ENCODE results near the gene TPRN.

TPRN gene

DNA sequence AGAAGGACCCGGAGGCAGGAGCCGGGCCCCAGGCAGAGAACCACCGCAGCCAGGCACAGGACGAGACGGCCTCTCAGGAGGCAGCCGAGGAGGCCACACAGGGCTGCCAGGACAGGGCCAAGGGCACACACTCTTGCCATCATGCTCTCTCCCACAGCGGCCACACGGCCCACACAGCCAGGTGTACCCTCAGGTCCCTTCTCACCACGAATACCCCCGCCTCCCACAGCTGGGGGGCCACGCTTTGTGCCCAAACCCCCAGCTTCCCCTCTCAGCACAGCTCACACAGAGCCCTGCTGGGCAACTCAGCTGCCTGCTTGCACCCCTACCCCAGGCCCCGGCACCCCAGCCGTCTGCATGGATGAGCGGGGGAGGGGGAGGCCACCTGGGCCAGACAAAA lies 6.8 kb downstream of the TPRN start:
- H3K27me3 ChIP-seq (ENCODE audit: control insufficient read depth, insufficient read depth, low read length), result no peaks in the 10 kb centered on the region
- H3K4me3 ChIP-seq (ENCODE audit: low read depth, low read length), result no peak overlapping the region
- peaks cover 4% of the 10 kb centered on the region for H3K4me1 ChIP-seq (ENCODE audit: control insufficient read depth, insufficient read depth, low read length)
- peaks cover 14% of the 10 kb centered on the region for H3K36me3 ChIP-seq (ENCODE audit: control insufficient read depth, insufficient read depth, low read length)
- H3K9ac ChIP-seq (ENCODE audit: low read depth, low read length), result no peak overlapping the region
- no peaks in the 10 kb centered on the region for H3K9me3 ChIP-seq (ENCODE audit: control insufficient read depth, insufficient read depth, low read length)

DNA sequence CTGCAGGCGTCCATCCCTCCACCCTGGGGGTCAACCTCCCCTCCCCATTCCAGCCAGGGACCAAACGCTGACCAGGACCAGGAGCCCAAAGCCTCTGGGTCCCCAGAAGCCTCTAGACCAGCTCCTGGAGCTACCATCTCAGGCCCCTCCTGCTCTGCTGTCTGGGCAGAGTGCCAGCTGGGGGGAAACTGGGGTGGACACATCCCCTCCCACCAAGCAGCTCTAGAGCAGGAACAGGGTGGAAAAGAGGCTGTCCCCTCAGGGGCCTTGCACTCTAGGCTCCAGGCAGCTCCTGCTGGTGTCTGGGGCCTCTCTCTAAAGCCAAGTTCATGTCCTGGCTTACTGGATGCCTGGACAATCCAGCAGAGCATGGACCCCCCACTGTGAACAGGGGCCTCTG lies 7.7 kb downstream of the TPRN start:
- Histone ChIP-seq H3K4me3 (ENCODE audit: low read depth, low read length) (no peak overlapping the region), H3K4me1 (ENCODE audit: control insufficient read depth, insufficient read depth, low read length) (peaks cover 4% of the 10 kb centered on the region), H3K36me3 (ENCODE audit: control insufficient read depth, insufficient read depth, low read length) (peaks cover 14% of the 10 kb centered on the region), H3K9me3 (ENCODE audit: control insufficient read depth, insufficient read depth, low read length) (no peaks in the 10 kb centered on the region), H3K27me3 (ENCODE audit: control insufficient read depth, insufficient read depth, low read length) (no peaks in the 10 kb centered on the region), H3K9ac (ENCODE audit: low read depth, low read length) (no peak overlapping the region)

- peaks cover 14% of the 10 kb centered on the region for H3K36me3 ChIP-seq (ENCODE audit: control insufficient read depth, insufficient read depth, low read length)
- H3K9ac ChIP-seq (ENCODE audit: low read depth, low read length), result no peak overlapping the region
- no peak overlapping the region for H3K4me3 ChIP-seq (ENCODE audit: low read depth, low read length)
- H3K27me3 ChIP-seq (ENCODE audit: control insufficient read depth, insufficient read depth, low read length), result no peaks in the 10 kb centered on the region
- peaks cover 7% of the 10 kb centered on the region for H3K4me1 ChIP-seq (ENCODE audit: control insufficient read depth, insufficient read depth, low read length)
- H3K9me3 ChIP-seq (ENCODE audit: control insufficient read depth, insufficient read depth, low read length), result no peaks in the 10 kb centered on the region
Measured at GRCh38 chr9:137192448-137192780, 8.1 kb downstream of the TPRN start.

DNA sequence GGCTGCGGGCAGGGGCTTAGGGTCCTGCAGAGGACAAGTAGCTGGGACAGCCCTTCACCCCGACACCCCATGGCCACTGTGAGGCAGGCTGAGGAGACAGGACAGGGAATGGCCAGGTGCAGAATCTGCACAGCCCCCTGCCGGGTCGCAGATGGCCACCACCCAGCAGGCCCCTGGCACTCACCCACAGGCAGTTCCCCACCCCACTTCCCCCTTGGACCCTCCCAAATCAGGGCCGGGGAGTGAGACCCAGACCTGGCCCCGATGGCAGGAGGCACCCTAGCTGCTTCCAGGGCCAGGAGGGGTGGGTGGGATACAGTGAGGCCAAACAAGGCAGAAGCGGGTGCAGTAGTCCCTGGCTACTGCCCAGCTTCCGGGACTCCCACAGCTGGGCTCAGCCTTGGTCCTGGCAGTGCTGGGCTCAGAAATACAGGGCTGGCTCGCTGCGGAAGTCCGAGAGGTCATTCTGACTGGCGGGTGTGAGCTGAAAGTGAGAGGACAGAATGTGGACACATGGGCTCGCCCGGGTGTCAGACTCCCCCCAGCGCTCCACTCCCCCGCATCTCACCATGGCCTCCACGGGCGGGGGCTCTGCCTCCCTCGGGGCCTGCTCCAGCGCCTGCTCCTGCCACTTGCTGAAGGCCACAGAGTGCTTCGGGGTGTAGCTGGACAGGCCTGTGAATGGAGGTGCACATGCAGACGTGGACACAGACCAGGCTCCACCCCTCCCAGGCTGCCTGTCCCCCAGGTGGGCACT lies 8.7 kb downstream of the TPRN start:
- Histone ChIP-seq H3K9ac (ENCODE audit: low read depth, low read length) (no peak overlapping the region), H3K27me3 (ENCODE audit: control insufficient read depth, insufficient read depth, low read length) (no peaks in the 10 kb centered on the region), H3K36me3 (ENCODE audit: control insufficient read depth, insufficient read depth, low read length) (peaks cover 14% of the 10 kb centered on the region), H3K4me1 (ENCODE audit: control insufficient read depth, insufficient read depth, low read length) (peaks cover 11% of the 10 kb centered on the region), H3K4me3 (ENCODE audit: low read depth, low read length) (no peak overlapping the region), H3K9me3 (ENCODE audit: control insufficient read depth, insufficient read depth, low read length) (no peaks in the 10 kb centered on the region)

DNA sequence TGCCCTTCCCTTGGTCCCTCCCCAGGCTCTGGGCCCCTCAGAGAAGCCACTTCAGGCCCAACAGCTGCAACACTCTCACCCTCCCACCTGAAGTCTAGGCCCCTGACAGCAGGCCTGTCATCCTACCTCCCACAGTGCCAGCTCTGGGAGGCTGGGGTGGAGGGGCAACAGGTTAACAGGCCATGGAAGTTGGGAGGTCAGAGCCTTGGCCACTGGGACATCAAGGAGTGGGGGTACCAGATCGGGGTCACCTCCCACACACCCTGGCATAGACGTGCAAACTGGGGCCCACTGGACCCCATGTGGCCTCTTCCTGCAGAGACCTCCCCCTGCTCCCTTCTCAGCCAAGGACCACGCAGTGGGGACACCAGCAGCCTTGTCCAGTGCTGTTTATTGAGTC lies 9.3 kb downstream of the TPRN start:
- H3K36me3 ChIP-seq (ENCODE audit: control insufficient read depth, insufficient read depth, low read length), result peaks cover 14% of the 10 kb centered on the region
- peaks cover 12% of the 10 kb centered on the region for H3K4me1 ChIP-seq (ENCODE audit: control insufficient read depth, insufficient read depth, low read length)
- H3K27me3 ChIP-seq (ENCODE audit: control insufficient read depth, insufficient read depth, low read length), result no peaks in the 10 kb centered on the region
- H3K9ac ChIP-seq (ENCODE audit: low read depth, low read length), result no peak overlapping the region
- no peak overlapping the region for H3K4me3 ChIP-seq (ENCODE audit: low read depth, low read length)
- no peaks in the 10 kb centered on the region for H3K9me3 ChIP-seq (ENCODE audit: control insufficient read depth, insufficient read depth, low read length)

DNA sequence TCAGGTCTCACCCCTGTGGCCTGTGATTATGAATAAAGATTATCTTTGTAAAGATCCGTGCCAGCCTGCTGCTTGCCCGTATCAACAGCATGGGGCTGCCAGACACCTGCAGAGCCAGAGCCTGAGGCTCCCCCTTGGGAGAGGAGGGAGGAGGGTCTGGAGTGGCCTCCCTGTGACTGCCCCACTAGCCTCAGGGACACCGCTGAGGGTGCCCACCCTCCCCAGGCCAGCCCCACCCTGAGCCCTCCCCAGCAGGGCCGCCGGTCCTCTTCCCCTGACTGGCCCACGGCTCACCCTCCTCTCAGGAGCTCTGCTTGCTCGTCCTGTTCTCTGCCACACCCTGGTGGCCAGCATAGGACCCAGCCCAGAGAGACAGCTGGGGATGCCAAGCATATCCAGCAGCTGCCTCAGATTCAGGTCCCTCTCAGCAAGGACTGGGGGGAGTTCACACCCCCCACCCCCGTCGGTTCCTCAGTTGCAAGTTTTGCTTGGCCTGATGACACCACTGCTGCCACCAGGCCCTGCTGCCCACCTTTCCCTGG lies 10.2 kb downstream of the TPRN start:
- no peaks in the 10 kb centered on the region for H3K27me3 ChIP-seq (ENCODE audit: control insufficient read depth, insufficient read depth, low read length)
- no peak overlapping the region for H3K4me3 ChIP-seq (ENCODE audit: low read depth, low read length)
- peaks cover 12% of the 10 kb centered on the region for H3K4me1 ChIP-seq (ENCODE audit: control insufficient read depth, insufficient read depth, low read length)
- no peak overlapping the region for H3K9ac ChIP-seq (ENCODE audit: low read depth, low read length)
- no peaks in the 10 kb centered on the region for H3K9me3 ChIP-seq (ENCODE audit: control insufficient read depth, insufficient read depth, low read length)
- peaks cover 23% of the 10 kb centered on the region for H3K36me3 ChIP-seq (ENCODE audit: control insufficient read depth, insufficient read depth, low read length)

GRCh38 chr9:137189297-137190295 lies 10.9 kb downstream of the TPRN start:
- H3K27me3 ChIP-seq (ENCODE audit: control insufficient read depth, insufficient read depth, low read length), result no peaks in the 10 kb centered on the region
- H3K4me3 ChIP-seq (ENCODE audit: low read depth, low read length), result peak overlapping the region; percentile 97
- no peaks in the 10 kb centered on the region for H3K9me3 ChIP-seq (ENCODE audit: control insufficient read depth, insufficient read depth, low read length)
- peaks cover 23% of the 10 kb centered on the region for H3K36me3 ChIP-seq (ENCODE audit: control insufficient read depth, insufficient read depth, low read length)
- H3K4me1 ChIP-seq (ENCODE audit: control insufficient read depth, insufficient read depth, low read length), result peaks cover 10% of the 10 kb centered on the region
- peak overlapping the region; percentile 81 for H3K9ac ChIP-seq (ENCODE audit: low read depth, low read length)

DNA sequence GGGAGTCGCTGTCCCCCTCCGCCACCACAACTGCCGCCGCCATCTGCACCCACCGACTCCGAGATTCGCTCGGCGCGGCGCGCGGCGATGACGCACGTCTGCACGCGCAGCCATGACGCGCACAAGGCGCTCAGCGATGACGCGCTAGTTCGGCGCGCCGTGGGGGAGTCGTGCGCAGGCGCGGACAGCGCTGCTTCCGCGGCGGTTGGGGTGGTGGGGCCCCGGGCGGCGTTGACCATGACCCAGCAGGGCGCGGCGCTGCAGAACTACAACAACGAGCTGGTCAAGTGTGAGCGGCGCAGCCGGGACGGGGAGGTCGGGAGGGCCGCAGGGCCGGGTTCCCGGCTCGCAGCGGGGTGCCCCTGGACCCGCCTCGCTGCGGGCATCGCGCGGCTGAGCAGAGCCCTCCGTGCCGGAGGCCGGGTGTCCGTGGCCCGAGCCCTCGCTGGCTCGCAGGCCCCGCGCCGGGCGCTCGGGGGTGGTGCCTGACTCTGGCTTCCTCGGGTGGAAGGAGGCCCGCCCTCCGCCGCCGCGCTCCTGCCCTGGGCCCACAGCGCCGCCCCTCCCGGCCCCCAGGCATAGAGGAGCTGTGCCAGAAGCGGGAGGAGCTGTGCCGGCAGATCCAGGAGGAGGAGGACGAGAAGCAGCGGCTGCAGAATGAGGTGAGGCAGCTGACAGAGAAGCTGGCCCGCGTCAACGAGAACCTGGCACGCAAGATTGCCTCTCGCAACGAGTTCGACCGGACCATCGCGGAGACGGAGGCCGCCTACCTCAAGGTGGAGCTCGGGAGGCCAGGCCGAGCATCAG lies 11.8 kb downstream of the TPRN start, which contains the start of the genes ANAPC2 and SSNA1:
Gene ANAPC2 (minus strand): TSS at position 71 of the 807 bp plus-strand sequence. CDS start 28 bp downstream, at position 43.
Gene SSNA1 (plus strand): TSS at position 187 of the 807 bp plus-strand sequence. CDS start 51 bp downstream, at position 238.
- peaks cover 10% of the 10 kb centered on the region for H3K4me1 ChIP-seq (ENCODE audit: control insufficient read depth, insufficient read depth, low read length)

DNA sequence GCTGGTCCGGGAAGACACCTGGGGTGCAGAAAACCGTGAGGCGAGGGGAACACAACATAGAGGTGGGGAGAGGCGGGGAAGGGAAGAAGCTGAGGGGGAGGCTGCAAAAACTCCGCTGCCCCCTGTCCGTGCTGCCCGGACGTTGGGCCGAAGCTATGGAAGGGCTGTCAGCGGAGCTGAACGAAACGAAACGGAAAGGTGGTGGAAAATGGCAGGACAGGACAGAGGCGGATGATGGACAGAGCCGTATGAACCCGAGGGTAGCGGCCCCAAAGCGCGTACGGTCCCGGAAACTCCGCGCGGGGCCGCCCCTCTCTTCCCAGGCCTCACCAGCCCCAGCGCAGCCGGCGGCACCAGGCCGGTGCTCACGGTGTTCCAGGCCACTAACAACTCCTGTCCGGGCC lies 12.5 kb downstream of the TPRN start:
- Histone ChIP-seq H3K4me3 (ENCODE audit: low read depth, low read length) (peak overlapping the region; percentile 97), H3K4me1 (ENCODE audit: control insufficient read depth, insufficient read depth, low read length) (peaks cover 10% of the 10 kb centered on the region), H3K27me3 (ENCODE audit: control insufficient read depth, insufficient read depth, low read length) (no peaks in the 10 kb centered on the region), H3K36me3 (ENCODE audit: control insufficient read depth, insufficient read depth, low read length) (peaks cover 31% of the 10 kb centered on the region), H3K9ac (ENCODE audit: low read depth, low read length) (peak overlapping the region; percentile 76), H3K9me3 (ENCODE audit: control insufficient read depth, insufficient read depth, low read length) (no peaks in the 10 kb centered on the region)

More for the DNA sequence above, 11.8 kb downstream of the TPRN start, which contains the start of the genes ANAPC2 and SSNA1:
- H3K9me3 ChIP-seq (ENCODE audit: control insufficient read depth, insufficient read depth, low read length), result no peaks in the 10 kb centered on the region
- peak within 1 kb of the TSS; percentile 97 for H3K4me3 ChIP-seq (ENCODE audit: low read depth, low read length)
- no peaks in the 10 kb centered on the region for H3K27me3 ChIP-seq (ENCODE audit: control insufficient read depth, insufficient read depth, low read length)
- peaks cover 26% of the 10 kb centered on the region for H3K36me3 ChIP-seq (ENCODE audit: control insufficient read depth, insufficient read depth, low read length)
- H3K9ac ChIP-seq (ENCODE audit: low read depth, low read length), result peak within 1 kb of the TSS; percentile 81

GRCh38 chr9:137187386-137187785 lies 13.2 kb downstream of the TPRN start:
- peaks cover 35% of the 10 kb centered on the region for H3K36me3 ChIP-seq (ENCODE audit: control insufficient read depth, insufficient read depth, low read length)
- no peaks in the 10 kb centered on the region for H3K9me3 ChIP-seq (ENCODE audit: control insufficient read depth, insufficient read depth, low read length)
- no peak overlapping the region for H3K9ac ChIP-seq (ENCODE audit: low read depth, low read length)
- no peaks in the 10 kb centered on the region for H3K27me3 ChIP-seq (ENCODE audit: control insufficient read depth, insufficient read depth, low read length)
- H3K4me1 ChIP-seq (ENCODE audit: control insufficient read depth, insufficient read depth, low read length), result peaks cover 10% of the 10 kb centered on the region
- H3K4me3 ChIP-seq (ENCODE audit: low read depth, low read length), result peak overlapping the region; percentile 97

DNA sequence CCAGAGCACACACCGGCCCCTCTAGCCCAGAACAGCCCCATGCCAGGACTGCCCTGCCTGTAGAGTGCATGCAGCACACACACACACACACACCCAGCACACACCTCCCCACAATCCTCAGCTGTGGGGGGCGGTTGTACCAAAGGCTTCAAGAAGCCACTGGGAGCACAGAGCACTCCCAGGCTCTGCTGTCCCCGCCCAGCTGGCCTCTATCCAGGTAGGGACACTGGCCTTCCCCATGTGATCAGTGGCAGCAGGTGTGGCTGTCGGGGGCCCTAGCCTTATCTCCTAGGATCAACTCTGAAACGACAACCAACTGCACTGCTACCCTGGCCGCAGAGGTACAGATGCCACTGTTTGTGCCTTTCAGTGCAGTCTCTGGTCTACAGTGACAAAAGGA lies 14.2 kb downstream of the TPRN start:
- no peak overlapping the region for H3K4me3 ChIP-seq (ENCODE audit: low read depth, low read length)
- peaks cover 36% of the 10 kb centered on the region for H3K36me3 ChIP-seq (ENCODE audit: control insufficient read depth, insufficient read depth, low read length)
- H3K9me3 ChIP-seq (ENCODE audit: control insufficient read depth, insufficient read depth, low read length), result no peaks in the 10 kb centered on the region
- H3K27me3 ChIP-seq (ENCODE audit: control insufficient read depth, insufficient read depth, low read length), result no peaks in the 10 kb centered on the region
- H3K4me1 ChIP-seq (ENCODE audit: control insufficient read depth, insufficient read depth, low read length), result peaks cover 10% of the 10 kb centered on the region
- H3K9ac ChIP-seq (ENCODE audit: low read depth, low read length), result no peak overlapping the region
